ENCODE results near the gene SEC24D. TPM values are rescaled to one million over a fixed set of nuclear protein-coding genes. Genes with fewer than 3 reads are reported as not detected.
A peak's percentile ranks its signal among the peaks of the same experiment; 100 is the strongest.

Gene SEC24D
- total RNA-seq, 1 donor from 2014 or later = 90.6 TPM

DNA sequence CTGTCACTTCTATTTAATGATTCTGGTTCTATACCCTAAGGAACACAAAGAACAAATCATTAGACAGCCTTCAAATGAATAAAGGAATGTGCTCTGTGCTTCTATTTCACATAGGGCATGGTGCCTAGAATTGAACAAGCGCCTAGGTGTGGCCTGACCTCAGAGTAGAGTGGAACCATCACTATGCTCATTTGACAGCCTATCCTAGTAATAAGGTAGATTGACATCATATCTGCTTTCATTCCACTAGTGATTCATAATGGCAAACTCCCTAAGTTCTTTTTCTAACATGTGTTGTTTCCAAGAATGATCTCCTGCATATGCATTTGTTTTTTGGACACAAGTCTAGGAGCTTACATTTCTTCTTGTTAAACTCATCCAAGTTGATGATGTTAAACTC lies 114.2 kb downstream of the SEC24D start:
- DNase-seq (ENCODE audit: low spot score) = no peak

DNA sequence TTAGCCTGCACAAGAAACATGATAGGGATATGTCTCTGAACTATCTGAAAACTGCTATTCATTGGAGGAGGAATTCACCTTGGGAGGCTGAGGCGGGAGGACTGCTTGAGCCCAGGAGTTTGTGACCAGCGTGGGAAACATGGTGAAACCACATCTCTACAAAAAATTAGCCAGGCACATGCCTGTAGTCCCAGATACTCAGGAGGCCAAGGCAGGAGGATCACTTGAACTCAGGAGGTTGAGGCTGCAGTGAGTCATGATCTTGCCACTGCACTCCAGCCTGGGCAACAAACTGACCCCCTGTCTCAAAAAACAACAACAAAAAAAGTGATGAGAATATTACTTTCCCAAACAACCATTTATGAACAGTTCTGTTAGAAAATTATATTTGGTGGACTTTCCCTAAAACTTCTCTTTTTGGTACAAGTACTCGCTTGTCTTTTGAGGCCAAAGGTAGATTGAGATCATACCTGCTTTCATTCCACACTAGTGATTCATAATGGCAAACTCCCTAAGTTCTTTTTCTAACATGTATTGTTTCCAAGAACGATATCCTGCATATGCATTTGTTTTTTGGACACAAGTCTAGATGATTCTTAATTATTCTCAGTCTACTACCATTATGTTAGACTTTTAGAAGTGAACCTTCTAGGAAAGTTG lies 117.3 kb downstream of the SEC24D start:
- no peak for DNase-seq (ENCODE audit: low spot score)

DNA sequence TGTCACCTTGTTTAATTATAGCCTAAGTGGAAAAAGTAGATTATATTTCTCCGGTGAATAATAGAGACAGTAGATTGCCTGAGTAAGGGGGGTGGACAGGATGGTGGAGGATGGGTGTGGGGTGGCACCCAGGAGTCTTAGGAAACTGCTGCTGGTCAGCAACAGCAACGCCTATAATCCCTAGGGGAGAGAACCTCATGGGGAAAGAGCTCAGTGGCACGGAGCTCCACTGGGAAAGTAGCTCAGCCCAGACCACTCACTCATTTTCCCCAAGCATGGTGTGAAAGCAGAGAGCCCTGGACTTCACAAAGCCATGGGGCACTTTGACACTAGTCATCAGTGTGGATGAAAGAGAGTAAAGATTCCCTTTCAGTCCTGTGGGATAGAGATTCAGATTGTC lies 119.6 kb downstream of the SEC24D start:
- no peak for DNase-seq (ENCODE audit: low spot score)

DNA sequence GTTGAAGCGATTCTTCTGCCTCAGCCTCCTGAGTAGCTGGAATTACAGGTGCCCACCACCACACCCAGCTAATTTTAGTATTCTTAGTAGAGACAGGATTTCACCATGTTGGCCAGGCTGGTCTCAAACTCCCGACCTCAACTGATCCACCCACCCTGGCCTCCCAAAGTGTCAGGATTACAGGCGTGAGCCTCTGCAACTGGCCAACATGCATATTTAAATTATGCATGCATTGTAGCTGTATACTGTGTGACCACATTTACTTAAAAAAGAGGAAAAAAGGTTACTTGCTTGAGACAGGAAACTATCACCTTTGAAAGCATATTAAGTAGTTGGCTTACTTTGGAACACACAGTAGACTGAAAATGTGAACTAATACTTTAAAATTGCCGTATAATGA lies 121.2 kb downstream of the SEC24D start:
- DNase-seq (ENCODE audit: low spot score) = no peak

DNA sequence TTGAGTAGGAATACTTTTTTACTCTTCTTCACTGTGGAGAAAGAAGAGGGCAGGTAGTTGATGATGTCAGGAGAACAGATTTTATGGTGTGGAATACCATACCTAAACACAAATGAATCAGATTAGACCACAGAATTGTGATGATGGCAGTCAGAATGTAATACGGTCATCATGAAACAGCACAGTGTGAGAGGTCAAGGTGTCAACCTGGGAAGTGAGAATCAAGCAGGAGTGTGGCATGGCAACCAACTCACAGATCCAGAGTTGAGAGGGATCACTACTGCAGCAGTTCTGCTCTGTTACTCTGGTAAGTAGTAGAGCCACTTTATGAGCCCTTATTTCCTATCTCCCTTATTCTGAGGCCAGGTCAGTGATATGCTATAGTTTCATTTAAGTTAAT lies 123.1 kb downstream of the SEC24D start:
- no peak for DNase-seq (ENCODE audit: low spot score)

DNA sequence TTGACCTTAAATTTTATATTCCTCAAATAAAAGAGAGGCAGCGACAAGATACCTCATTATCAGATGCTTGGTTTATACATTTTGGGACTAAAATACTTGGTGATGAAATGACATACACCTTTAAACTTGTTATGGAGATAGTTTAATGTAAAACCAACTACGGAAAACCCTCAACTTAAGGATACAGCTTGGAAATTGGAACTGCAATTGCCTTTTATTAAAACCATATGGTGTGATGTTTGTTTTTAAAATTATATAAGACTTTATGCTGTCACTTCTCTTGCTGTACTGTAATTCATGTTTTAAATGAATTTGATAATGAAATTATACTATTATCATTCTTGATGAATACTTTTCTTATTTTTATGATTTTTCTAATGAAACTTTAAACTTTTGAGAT lies 124.9 kb downstream of the SEC24D start:
- DNase-seq (ENCODE audit: low spot score) = no peak

DNA sequence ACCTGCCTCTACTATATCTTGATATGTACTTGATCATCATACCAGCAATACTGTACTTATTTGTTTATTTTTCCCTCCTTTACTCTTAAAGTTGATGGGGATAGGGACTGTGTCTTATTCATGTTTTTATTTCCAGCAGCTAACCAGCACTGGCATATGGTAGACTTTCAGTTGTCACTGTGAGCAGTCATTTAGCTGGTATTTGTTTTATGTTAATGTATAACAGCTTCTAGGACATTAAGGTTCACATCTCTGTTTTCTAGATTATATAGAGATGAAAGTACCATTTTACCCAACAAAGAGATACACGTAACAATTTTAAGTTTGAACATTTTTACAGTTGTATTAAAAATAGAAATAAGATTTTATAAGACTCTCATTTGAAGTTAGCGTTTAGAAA lies 132.8 kb downstream of the SEC24D start:
- no peak for DNase-seq (ENCODE audit: low spot score)

DNA sequence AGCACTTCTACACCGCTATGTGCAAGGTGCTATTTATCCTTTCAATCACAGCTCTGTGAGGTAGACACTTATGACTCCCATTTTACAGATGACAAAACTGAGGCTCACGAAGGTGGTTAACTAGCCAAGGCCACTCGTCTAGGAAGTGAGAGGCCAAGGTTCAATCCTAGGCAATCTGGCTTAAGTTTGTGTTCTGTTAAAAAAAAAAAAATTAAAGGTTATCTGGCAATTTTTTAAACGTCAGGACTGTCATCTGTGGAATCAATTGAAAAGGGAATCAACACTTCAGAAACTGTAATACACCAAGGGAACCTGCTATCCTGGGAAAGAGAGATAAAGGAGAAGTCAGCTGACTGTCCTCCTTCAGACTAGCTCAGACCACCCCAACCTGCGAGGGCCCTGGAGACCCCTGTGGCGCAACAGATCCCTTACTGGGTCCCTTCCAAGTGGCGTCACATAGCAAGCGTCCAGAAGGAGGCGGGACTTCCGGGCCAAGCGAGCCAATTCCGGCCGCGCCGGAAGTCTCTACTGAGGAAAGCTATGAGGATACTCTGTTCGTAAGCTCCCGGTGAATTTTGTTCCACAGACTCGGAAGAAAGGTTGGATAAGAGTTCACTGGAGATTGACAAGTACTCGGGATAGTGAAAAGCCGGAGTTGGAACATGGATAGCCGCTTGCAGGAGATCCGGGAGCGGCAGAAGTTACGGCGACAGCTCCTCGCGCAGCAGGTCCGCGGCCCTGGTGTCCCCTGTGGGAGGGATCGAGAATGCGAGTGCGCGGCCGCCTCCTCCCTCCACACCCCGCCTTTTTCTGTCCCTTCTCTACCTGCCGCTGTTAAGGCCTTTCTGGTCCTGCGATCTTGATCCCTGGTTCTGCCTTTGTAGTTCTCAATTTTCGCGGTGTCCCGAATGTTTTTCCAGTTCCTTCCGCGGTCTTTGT lies 150.8 kb downstream of the SEC24D start, which contains the start of gene METTL14:
Gene METTL14, plus strand, starts transcription at position 520 of the 939 bp plus-strand sequence. Its CDS starts 143 bp downstream, at position 663.
- DNase-seq (ENCODE audit: low spot score) = peak; percentile 94

DNA sequence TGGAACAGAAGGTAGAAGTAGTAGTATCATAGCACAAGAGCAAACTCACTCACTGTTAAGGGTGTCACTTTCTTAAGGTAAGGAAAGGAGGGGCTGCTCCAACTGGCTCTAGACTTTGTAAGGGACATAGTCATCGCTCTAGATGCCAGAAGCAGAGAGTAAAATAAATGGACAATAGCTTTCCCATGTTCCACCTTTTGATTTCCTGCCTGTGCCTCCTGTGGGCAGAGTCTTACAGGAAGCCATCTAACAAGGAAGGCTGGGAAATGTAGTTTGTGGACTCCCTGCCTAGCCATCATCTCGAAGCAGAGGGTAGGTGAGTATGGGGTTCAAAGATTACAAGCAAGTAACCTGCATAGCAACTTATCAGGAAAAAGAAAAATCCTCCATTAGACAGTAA lies 152.4 kb downstream of the SEC24D start:
- DNase-seq (ENCODE audit: low spot score) = no peak

DNA sequence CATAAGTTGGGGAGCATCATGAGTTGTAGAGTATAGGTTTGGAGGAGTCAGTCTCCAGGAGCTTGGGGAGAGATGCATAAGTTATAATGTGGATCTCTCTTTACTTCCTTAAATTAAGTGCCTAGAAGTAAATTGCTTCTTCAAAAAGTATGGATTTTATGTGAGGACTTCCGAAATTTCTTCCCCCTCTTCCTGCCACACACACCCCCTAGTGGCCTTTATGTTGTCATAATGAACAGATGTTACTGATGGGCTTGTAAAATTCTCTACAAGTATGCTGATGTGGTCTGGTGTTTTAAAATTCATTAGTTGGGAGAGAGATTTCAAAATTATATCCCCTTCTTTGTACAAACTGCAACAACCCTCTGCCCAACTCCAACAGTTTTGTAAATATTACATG lies 153.0 kb downstream of the SEC24D start:
- no peak for DNase-seq (ENCODE audit: low spot score)

DNA sequence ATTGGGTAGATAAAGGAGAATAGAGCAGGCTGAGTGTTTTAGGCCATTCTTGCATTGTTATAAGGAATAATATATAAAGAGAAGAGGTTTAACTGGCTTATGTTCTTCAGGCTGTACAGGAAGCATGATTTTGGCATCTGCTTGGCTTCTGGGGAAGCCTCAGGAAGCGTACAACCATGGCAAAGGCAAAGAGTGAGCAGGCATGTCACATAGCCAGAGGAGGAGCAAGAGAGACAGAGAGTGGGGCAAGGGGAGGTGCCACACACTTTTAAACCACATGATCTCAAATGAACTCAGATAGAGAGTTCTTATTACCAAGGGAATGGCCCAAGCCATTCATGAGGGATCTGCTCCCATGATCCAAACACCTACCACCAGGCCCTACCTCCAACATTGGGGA lies 155.1 kb downstream of the SEC24D start:
- no peak for DNase-seq (ENCODE audit: low spot score)

DNA sequence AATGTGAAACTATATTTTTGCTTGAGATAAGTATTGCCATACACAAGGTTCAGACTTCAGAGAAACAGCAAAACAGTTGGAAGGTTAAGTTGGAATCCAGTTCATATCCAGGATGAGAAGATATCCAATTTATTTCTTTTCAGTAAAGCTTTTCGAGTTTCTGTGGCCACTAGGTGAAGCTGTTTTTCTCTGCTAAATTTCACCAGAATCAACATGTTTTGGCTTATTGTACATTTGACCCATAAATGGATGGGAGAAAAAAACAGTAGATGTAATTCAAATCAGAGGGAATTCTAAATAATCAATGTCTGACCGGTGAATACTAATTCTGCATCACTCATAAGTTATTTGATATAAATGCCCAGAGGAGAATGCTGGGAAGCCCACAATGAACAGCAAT lies 159.8 kb downstream of the SEC24D start:
- no peak for DNase-seq (ENCODE audit: low spot score)

Other genes starting within 250 kb of the SEC24D start
- 47.2 TPM for gene METTL14, start 150.7 kb downstream of the SEC24D start, total RNA-seq
- 735 TPM for gene SYNPO2, start 52.7 kb upstream of the SEC24D start, total RNA-seq